IPS DF 6.9 (cell line): ENCODE measurements around the gene PHACTR3.

Experiments used
- DNase-seq: peaks from one replicate; pipeline ENCODE4 v3.0.0-alpha.2; 2013; ENCODE audit warnings: low read depth, low spot score
- H3K27ac ChIP-seq: one replicate; pipeline ENCODE4 v1.5.1; 2013; ENCODE audit warnings: low read length, control low read depth
- H3K27me3 ChIP-seq: 2 replicates; pipeline ENCODE4 v1.6.1; 2013; ENCODE audit warnings: mild to moderate bottlenecking, low read length; ENCODE audit not compliant: control insufficient read depth, insufficient read depth
- H3K36me3 ChIP-seq: 2 replicates; pipeline ENCODE4 v1.6.1; 2013; ENCODE audit warnings: low read length; ENCODE audit not compliant: control insufficient read depth, insufficient read depth
- H3K4me1 ChIP-seq: 2 replicates; pipeline ENCODE4 v1.6.1; 2013; ENCODE audit warnings: low read length; ENCODE audit not compliant: control insufficient read depth, insufficient read depth
- H3K4me3 ChIP-seq: 2 replicates; pipeline ENCODE4 v1.5.1; 2013; ENCODE audit warnings: mild to moderate bottlenecking, low read length
- H3K9me3 ChIP-seq: 2 replicates; pipeline ENCODE4 v1.6.1; 2013; ENCODE audit warnings: low read length, inconsistent platforms; ENCODE audit not compliant: control insufficient read depth, insufficient read depth
- WGBS: extraction: QIAGEN DNeasy Blood & Tissue Kit; methylation state at CpG from one replicate; pipeline ENCODE4 v1.1.7; 2013; ENCODE audit warnings: mixed read lengths, missing lambda C conversion rate; ENCODE audit not compliant: insufficient read length, insufficient coverage; 5-methylcytosine and 5-hydroxymethylcytosine counted together

The PHACTR3 gene

GRCh38 chr20:59792300-59792699 lies 188.0 kb downstream of the PHACTR3 start:
- no CpG with 5 or more reads among the region's 1 CpG for WGBS
- no peak for DNase-seq
- Histone ChIP-seq H3K27ac (no peak overlapping the region), H3K4me1 (no peaks in the 10 kb centered on the region), H3K9me3 (peaks cover 3% of the 10 kb centered on the region), H3K36me3 (no peaks in the 10 kb centered on the region), H3K27me3 (no peaks in the 10 kb centered on the region), H3K4me3 (no peak overlapping the region)

GRCh38 chr20:59794555-59794954 lies 190.2 kb downstream of the PHACTR3 start:
- no peaks in the 10 kb centered on the region for H3K4me1 ChIP-seq
- no CpG with 5 or more reads among the region's 2 CpGs for WGBS
- no peaks in the 10 kb centered on the region for H3K27me3 ChIP-seq
- peaks cover 2% of the 10 kb centered on the region; the same call in 1 of the 2 replicates for H3K9me3 ChIP-seq
- no peak overlapping the region for H3K27ac ChIP-seq
- no peak for DNase-seq
- H3K36me3 ChIP-seq = no peaks in the 10 kb centered on the region
- no peak overlapping the region for H3K4me3 ChIP-seq

GRCh38 chr20:59800309-59800708 lies 196.0 kb downstream of the PHACTR3 start:
- Histone ChIP-seq H3K9me3 (peaks cover 10% of the 10 kb centered on the region), H3K4me1 (no peaks in the 10 kb centered on the region), H3K27ac (no peak overlapping the region), H3K4me3 (no peak overlapping the region), H3K27me3 (0 out of 2 replicates have a peak, but pooled peaks cover 1% of the 10 kb centered on the region), H3K36me3 (no peaks in the 10 kb centered on the region)
- no peak for DNase-seq
- WGBS = no CpG with 5 or more reads among the region's 1 CpG

- DNase-seq = no peak
- H3K36me3 ChIP-seq = no peaks in the 10 kb centered on the region
- H3K27ac ChIP-seq = no peak overlapping the region
- H3K9me3 ChIP-seq = peaks cover 17% of the 10 kb centered on the region
- 0 out of 2 replicates have a peak, but pooled peaks cover 1% of the 10 kb centered on the region for H3K27me3 ChIP-seq
- WGBS = no CpG with 5 or more reads among the region's 4 CpGs
- no peak overlapping the region for H3K4me3 ChIP-seq
- H3K4me1 ChIP-seq = no peaks in the 10 kb centered on the region
Observed at GRCh38 chr20:59802018-59802417, 197.7 kb downstream of the PHACTR3 start.

- WGBS = no CpG with 5 or more reads among the region's 9 CpGs
- no peak for DNase-seq
- H3K27ac ChIP-seq = no peak overlapping the region
- peaks cover 17% of the 10 kb centered on the region for H3K9me3 ChIP-seq
- no peaks in the 10 kb centered on the region for H3K36me3 ChIP-seq
- no peaks in the 10 kb centered on the region for H3K4me1 ChIP-seq
- 0 out of 2 replicates have a peak, but pooled peaks cover 1% of the 10 kb centered on the region for H3K27me3 ChIP-seq
- H3K4me3 ChIP-seq = no peak overlapping the region
Observed at GRCh38 chr20:59802471-59803221, 198.3 kb downstream of the PHACTR3 start.

GRCh38 chr20:59804347-59804746 lies 200.0 kb downstream of the PHACTR3 start:
- H3K36me3 ChIP-seq = no peaks in the 10 kb centered on the region
- peaks cover 24% of the 10 kb centered on the region for H3K9me3 ChIP-seq
- DNase-seq = no peak
- H3K27me3 ChIP-seq = 0 out of 2 replicates have a peak, but pooled peaks cover 1% of the 10 kb centered on the region
- no peaks in the 10 kb centered on the region for H3K4me1 ChIP-seq
- WGBS = no CpG with 5 or more reads among the region's 5 CpGs
- H3K4me3 ChIP-seq = no peak overlapping the region
- H3K27ac ChIP-seq = no peak overlapping the region

- 0 out of 2 replicates have a peak, but pooled peaks cover 1% of the 10 kb centered on the region for H3K27me3 ChIP-seq
- no CpG with 5 or more reads among the region's 9 CpGs for WGBS
Observed at GRCh38 chr20:59804871-59805665, 200.7 kb downstream of the PHACTR3 start.

GRCh38 chr20:59805786-59806577 lies 201.6 kb downstream of the PHACTR3 start:
- Histone ChIP-seq H3K4me3 (no peak overlapping the region), H3K9me3 (peaks cover 24% of the 10 kb centered on the region), H3K4me1 (no peaks in the 10 kb centered on the region), H3K27me3 (0 out of 2 replicates have a peak, but pooled peaks cover 1% of the 10 kb centered on the region), H3K36me3 (no peaks in the 10 kb centered on the region), H3K27ac (no peak overlapping the region)
- no peak for DNase-seq
- WGBS = no CpG with 5 or more reads among the region's 26 CpGs

More at GRCh38 chr20:59804871-59805665, 200.7 kb downstream of the PHACTR3 start:
- DNase-seq = no peak
- H3K36me3 ChIP-seq = no peaks in the 10 kb centered on the region
- no peaks in the 10 kb centered on the region for H3K4me1 ChIP-seq
- H3K4me3 ChIP-seq = no peak overlapping the region
- H3K9me3 ChIP-seq = peaks cover 24% of the 10 kb centered on the region
- no peak overlapping the region for H3K27ac ChIP-seq

GRCh38 chr20:59806578-59806975 lies 202.2 kb downstream of the PHACTR3 start:
- no peaks in the 10 kb centered on the region for H3K4me1 ChIP-seq
- no peak overlapping the region for H3K4me3 ChIP-seq
- DNase-seq = no peak
- WGBS = no CpG with 5 or more reads among the region's 10 CpGs
- no peaks in the 10 kb centered on the region for H3K36me3 ChIP-seq
- no peak overlapping the region for H3K27ac ChIP-seq
- 0 out of 2 replicates have a peak, but pooled peaks cover 1% of the 10 kb centered on the region for H3K27me3 ChIP-seq
- peaks cover 25% of the 10 kb centered on the region for H3K9me3 ChIP-seq
